Activated naive CD4-positive, alpha-beta T cell treated with anti-CD3 and anti-CD28 coated beads for 36 hours (primary cell): ENCODE measurements around the gene SV2C. TPM values are rescaled to one million over a fixed set of nuclear protein-coding genes. Genes with fewer than 3 reads are reported as not detected.
A peak's percentile ranks its signal among the peaks of the same experiment; 100 is the strongest.
"Not testable (repeated sequence)": the region's sequence is repeated elsewhere in the genome, so short reads cannot be mapped to it uniquely, and the experiment has no call there.

Source experiments
- CTCF ChIA-PET: fragments of 350-600 bp; sonication (Branson Sonifier 250); formaldehyde crosslinking; loops from one replicate; lab custom pipeline; 2021; ENCODE audit warnings: antibody characterized with exemption; lab: Charles Lee
- DNase-seq: peaks from one replicate; pipeline ENCODE4 v3.0.0-alpha.2; 2020
- H3K27ac Mint-ChIP-seq: one replicate; pipeline ENCODE4 v1.8.0; 2021; ENCODE audit warnings: mild to moderate bottlenecking, mixed read lengths
- H3K27me3 Mint-ChIP-seq: one replicate; pipeline ENCODE4 v1.8.0; 2021; ENCODE audit warnings: low read depth, mixed read lengths
- H3K36me3 Mint-ChIP-seq: one replicate; pipeline ENCODE4 v1.8.0; 2021; ENCODE audit warnings: low read depth, mixed read lengths
- H3K4me1 Mint-ChIP-seq: one replicate; pipeline ENCODE4 v1.8.0; 2021; ENCODE audit warnings: low read depth, mixed read lengths
- H3K4me3 Mint-ChIP-seq: one replicate; pipeline ENCODE4 v1.8.0; 2021; ENCODE audit warnings: mild to moderate bottlenecking, moderate library complexity, mixed read lengths
- H3K9me3 Mint-ChIP-seq: one replicate; pipeline ENCODE4 v1.8.0; 2021; ENCODE audit warnings: mixed read lengths
- intact Hi-C: fragments of 100-400 bp; cut with micrococcal nuclease; formaldehyde crosslinking; loops from one replicate; pipeline ENCODE4 v1.15.1; 2023
- total RNA-seq, 2 experiments: library from RNA; stranded (reverse); gene quantifications; one replicate each; pipeline ENCODE4 v1.2.3, GENCODE V29; 2021

SV2C gene
- total RNA-seq, 2 experiments from 2014 or later = not detected

DNA sequence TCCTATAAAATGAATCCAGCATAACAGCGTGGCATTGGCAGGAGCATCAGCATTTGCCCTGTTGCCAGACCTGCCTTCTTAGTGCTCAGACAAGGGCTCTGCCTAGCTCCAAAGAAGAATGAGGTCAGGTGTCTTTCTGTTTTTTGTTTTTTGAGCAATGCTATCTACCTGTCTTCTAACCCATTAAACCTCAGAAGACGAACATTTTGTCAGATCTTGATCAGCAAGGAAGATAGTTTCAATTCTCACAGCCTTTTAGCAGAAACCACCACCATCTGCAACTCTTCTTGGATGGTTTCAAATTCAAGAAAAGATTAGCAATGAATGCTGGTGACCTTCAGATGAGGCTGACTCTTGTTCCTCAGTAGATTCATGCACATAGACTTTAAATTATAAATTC is 216.4 kb downstream of the SV2C start:
- Mint-ChIP-seq H3K27me3 (no peaks in the 10 kb centered on the region), H3K9me3 (no peaks in the 10 kb centered on the region), H3K4me1 (peaks cover 18% of the 10 kb centered on the region), H3K4me3 (no peak overlapping the region), H3K27ac (no peak overlapping the region), H3K36me3 (no peaks in the 10 kb centered on the region)
- CTCF ChIA-PET = no interaction called here
- no peak for DNase-seq
- intact Hi-C loops = no loop called here

DNA sequence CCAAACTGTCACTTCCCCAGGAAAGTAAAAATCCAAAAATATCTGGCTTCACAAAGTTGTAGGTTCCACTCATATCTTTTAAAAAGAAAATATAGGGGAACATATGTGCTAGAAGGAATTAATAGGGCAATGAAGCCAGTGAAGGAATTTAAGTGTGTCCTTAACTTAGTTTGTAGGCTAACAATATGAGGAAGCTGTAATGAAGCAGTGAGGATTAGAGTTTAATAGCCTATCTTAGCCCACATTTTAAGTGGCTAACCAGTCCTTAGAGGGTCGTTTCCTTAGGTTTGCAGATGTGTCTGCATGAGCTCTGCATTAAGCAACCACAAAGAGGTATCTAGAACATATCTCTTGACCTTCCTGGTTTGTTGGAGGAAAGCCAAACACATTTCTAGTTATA is 218.7 kb downstream of the SV2C start:
- H3K36me3 Mint-ChIP-seq, H3K27ac Mint-ChIP-seq, CTCF ChIA-PET, H3K27me3 Mint-ChIP-seq, DNase-seq, intact Hi-C loops, H3K4me3 Mint-ChIP-seq, H3K9me3 Mint-ChIP-seq: not testable (repeated sequence)
- peaks cover 18% of the 10 kb centered on the region for H3K4me1 Mint-ChIP-seq

DNA sequence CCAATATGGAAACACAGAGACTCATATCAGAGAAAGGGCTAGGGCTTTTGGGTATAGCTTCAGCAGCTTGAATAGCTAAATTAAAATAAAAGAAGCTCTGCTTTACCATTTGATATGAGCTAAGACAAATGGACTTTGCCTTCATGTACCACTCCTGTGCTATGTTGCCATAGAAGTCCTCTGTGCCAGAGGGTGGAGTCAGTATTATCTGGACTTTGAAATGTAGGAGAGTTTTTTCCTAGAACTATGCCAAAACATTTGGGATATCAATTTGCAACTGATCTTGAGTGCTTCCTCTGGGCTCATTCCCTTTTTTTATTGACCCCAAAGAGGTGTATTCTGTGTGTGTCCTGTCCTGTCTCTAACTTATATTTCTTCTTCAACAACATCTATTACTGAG is 219.5 kb downstream of the SV2C start:
- H3K36me3 Mint-ChIP-seq, H3K27me3 Mint-ChIP-seq, DNase-seq, H3K27ac Mint-ChIP-seq, H3K4me3 Mint-ChIP-seq, CTCF ChIA-PET, H3K9me3 Mint-ChIP-seq, intact Hi-C loops: not testable (repeated sequence)
- peaks cover 18% of the 10 kb centered on the region for H3K4me1 Mint-ChIP-seq

DNA sequence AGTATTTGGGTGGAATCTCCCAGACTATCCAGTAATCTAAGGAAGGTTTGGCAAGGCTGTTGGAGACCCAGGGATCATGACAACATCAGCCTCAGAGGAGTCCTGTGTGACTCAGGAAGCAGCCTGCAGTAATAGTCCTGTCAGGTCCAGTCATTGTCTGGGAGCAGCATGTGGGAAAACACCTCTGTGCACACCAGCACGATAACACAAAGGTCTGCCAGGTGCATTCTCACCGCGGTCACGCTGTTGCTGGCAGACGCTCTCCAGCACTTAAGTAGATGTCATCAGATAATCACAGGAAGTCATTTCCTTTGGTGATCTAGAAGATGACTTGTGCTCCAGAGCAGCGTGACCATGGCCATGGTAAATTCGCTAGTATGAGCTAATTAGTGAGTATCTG is 220.7 kb downstream of the SV2C start:
- Mint-ChIP-seq H3K36me3 (no peaks in the 10 kb centered on the region), H3K4me1 (peaks cover 18% of the 10 kb centered on the region), H3K27me3 (peaks cover 2% of the 10 kb centered on the region), H3K27ac (no peak overlapping the region), H3K4me3 (no peak overlapping the region), H3K9me3 (no peaks in the 10 kb centered on the region)
- CTCF ChIA-PET = no interaction called here
- peak; percentile 78 for DNase-seq
- intact Hi-C loops = no loop called here

DNA sequence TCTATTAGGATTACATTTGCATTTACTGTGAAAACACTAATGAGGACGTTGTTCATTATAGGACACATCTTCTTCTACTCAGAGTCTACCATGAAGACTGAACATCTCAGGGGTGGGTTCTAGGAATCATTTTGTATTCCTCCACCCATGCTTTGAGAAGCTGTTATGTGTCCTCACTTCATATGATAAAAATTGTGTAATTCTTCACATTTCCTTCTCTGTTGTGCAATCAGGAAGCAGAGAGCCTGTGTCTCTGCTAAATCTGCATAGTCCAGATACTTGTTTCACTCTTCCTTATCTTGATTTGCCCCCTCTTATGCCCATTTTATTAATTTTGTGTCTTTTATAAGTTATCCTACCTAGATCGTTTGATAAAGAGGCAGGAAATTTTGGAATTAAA is 222.1 kb downstream of the SV2C start:
- Mint-ChIP-seq H3K27me3 (peaks cover 2% of the 10 kb centered on the region), H3K9me3 (no peaks in the 10 kb centered on the region), H3K36me3 (no peaks in the 10 kb centered on the region), H3K4me3 (no peak overlapping the region), H3K4me1 (peaks cover 11% of the 10 kb centered on the region), H3K27ac (no peak overlapping the region)
- intact Hi-C loops = no loop called here
- DNase-seq = no peak
- CTCF ChIA-PET = interaction anchor here (0.7 kb wide), 1 partner anchor 97 kb away, joined by 3 read pairs; no protein-coding TSS in a partner anchor

DNA sequence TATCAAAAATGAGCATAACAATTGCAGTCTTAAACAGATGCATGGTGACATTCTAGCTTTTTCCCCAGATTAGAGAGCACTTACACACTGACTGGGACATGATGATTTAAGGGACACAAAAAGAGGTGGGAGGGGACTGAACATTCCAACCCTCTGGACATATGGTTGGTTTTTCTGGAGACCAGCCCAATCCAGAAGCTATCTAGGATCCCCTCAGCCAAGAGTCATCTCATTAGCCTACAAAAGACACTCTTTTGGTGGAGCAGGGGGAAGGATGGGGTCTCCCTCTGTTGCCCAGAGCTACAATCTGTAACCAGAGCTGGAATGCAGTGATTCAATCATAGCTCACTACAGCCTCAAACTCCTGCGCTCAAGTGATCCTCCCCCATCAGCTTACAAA is 222.6 kb downstream of the SV2C start:
- H3K27me3 Mint-ChIP-seq = peaks cover 2% of the 10 kb centered on the region
- DNase-seq = no peak
- no peak overlapping the region for H3K27ac Mint-ChIP-seq
- intact Hi-C loops = no loop called here
- H3K9me3 Mint-ChIP-seq = no peaks in the 10 kb centered on the region
- H3K4me1 Mint-ChIP-seq = peaks cover 11% of the 10 kb centered on the region
- H3K36me3 Mint-ChIP-seq = no peaks in the 10 kb centered on the region
- CTCF ChIA-PET = interaction anchor here (0.7 to 0.9 kb wide), 2 partner anchors 9 to 97 kb away, joined by 3 read pairs; no protein-coding TSS in a partner anchor
- no peak overlapping the region for H3K4me3 Mint-ChIP-seq

DNA sequence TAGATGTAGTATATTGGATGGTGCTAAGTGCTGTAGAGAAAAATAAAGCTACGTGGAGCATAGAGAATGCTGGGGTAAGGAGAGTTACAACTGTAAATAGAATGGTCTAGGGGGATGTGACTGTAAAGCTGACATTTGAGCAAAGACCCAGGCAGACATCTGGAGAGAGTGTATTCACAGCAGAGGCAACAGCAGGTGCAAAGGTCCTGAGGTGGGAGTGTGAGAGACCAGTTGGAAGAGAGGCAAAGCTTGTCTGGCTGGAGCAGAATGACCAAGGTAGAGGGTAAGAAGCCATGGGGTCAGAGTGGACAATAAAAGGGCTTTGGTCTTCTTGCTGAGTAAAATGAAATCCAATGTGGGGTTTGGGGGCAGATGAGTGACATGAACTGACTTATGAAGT is 227.0 kb downstream of the SV2C start:
- H3K27me3 Mint-ChIP-seq = peaks cover 2% of the 10 kb centered on the region
- CTCF ChIA-PET = interaction anchor here (0.5 to 2.3 kb wide), 5 partner anchors 8 to 1582 kb away, joined by 3 to 8 read pairs (median 3); no protein-coding TSS in a partner anchor
- no peaks in the 10 kb centered on the region for H3K36me3 Mint-ChIP-seq
- intact Hi-C loops = no loop called here
- no peak overlapping the region for H3K27ac Mint-ChIP-seq
- H3K4me1 Mint-ChIP-seq = no peaks in the 10 kb centered on the region
- DNase-seq = no peak
- H3K4me3 Mint-ChIP-seq = no peak overlapping the region
- H3K9me3 Mint-ChIP-seq = no peaks in the 10 kb centered on the region

DNA sequence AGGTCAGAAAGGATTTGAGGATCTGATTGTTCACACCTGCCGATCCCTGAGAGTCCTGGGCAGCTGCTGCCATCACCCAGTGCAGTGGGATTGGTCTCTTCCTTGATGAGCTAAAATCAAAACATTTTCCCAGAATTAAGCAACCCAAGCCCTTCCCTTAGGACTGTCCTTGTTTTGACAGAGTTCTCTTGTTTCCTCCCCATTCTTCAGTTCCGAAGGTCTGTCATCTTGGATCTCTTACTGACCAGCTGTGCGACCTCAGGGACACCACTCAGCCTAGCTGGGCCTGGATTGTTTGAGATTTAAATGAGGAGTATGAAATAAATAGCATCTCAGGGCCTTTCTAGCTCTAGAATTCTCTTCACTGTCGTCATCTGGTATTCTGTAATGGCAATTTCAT is 229.6 kb downstream of the SV2C start:
- H3K36me3 Mint-ChIP-seq = no peaks in the 10 kb centered on the region
- intact Hi-C loops = no loop called here
- no peak overlapping the region for H3K27ac Mint-ChIP-seq

DNA sequence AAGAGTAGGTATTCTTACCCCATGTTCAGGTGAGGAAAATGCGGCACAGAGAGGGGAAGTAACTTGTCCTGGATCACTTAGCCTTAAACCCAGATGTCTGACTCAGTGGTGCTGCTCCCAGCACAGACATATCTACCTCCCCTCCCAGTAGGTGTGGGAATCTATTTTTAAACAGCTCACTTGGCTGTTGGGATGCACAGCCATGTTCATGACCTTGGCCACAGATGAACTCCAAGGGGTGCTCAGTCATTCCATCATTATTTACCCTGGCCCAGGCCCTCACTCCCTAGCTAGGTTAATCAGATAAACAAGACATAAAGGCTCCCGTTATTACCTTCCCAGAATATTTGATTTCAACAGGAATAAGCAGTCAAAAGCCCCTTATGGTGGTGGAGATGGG is 231.5 kb downstream of the SV2C start:
- Mint-ChIP-seq H3K4me3 (no peak overlapping the region), H3K27me3 (no peaks in the 10 kb centered on the region), H3K4me1 (no peaks in the 10 kb centered on the region), H3K9me3 (no peaks in the 10 kb centered on the region), H3K27ac (no peak overlapping the region), H3K36me3 (no peaks in the 10 kb centered on the region)
- CTCF ChIA-PET = no interaction called here
- intact Hi-C loops = no loop called here
- no peak for DNase-seq

More for the DNA sequence above, 229.6 kb downstream of the SV2C start:
- Mint-ChIP-seq H3K4me3 (no peak overlapping the region), H3K27me3 (no peaks in the 10 kb centered on the region), H3K9me3 (no peaks in the 10 kb centered on the region), H3K4me1 (no peaks in the 10 kb centered on the region)
- DNase-seq = no peak
- CTCF ChIA-PET = interaction anchor here (0.5 kb wide), 1 partner anchor 461 kb away, joined by 3 read pairs; no protein-coding TSS in a partner anchor

DNA sequence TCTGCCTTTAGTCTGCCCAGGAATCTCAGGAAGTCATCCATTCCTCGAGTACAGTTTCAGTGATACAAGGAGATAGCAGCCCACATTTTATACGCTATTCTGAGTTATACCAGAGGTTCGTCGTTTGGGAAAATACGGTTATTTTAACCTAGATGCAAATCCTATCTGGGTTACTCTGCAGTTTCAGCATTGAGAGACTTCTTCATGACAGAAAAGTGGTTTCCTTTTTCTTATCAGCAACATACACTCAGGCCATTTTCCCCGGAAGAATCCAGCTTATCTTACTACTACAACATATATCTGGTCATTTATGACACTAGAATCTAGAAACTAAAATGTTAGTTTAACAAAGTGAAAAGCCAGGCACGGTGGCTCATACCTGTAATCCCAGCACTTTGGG is 236.5 kb downstream of the SV2C start:
- Mint-ChIP-seq H3K27ac (no peak overlapping the region), H3K4me1 (no peaks in the 10 kb centered on the region), H3K9me3 (peaks cover 12% of the 10 kb centered on the region), H3K36me3 (no peaks in the 10 kb centered on the region), H3K27me3 (no peaks in the 10 kb centered on the region), H3K4me3 (no peak overlapping the region)
- no peak for DNase-seq
- CTCF ChIA-PET = interaction anchor here (0.6 to 0.9 kb wide), 2 partner anchors 11 to 71 kb away, joined by 3 read pairs; no protein-coding TSS in a partner anchor
- intact Hi-C loops = no loop called here

DNA sequence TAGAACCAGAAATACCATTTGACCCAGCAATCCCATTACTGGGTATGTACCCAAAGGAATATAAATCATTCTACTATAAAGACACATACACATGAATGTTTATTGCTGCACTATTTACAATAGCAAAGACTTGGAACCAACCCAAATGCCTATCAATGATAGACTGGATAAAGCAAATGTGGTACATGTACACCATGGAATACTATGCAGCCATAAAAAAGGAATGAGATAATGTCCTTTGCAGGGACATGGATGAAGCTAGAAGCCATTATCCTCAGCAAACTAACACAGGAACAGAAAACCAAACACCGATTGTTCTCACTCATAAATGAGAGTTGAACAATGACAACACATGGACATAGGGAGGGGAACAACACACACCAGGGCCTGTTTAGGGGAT is 240.3 kb downstream of the SV2C start:
- H3K27me3 Mint-ChIP-seq, intact Hi-C loops, H3K4me3 Mint-ChIP-seq, DNase-seq, H3K36me3 Mint-ChIP-seq, H3K27ac Mint-ChIP-seq, CTCF ChIA-PET: not testable (repeated sequence)
- H3K4me1 Mint-ChIP-seq = peaks cover 33% of the 10 kb centered on the region
- H3K9me3 Mint-ChIP-seq = peaks cover 12% of the 10 kb centered on the region

DNA sequence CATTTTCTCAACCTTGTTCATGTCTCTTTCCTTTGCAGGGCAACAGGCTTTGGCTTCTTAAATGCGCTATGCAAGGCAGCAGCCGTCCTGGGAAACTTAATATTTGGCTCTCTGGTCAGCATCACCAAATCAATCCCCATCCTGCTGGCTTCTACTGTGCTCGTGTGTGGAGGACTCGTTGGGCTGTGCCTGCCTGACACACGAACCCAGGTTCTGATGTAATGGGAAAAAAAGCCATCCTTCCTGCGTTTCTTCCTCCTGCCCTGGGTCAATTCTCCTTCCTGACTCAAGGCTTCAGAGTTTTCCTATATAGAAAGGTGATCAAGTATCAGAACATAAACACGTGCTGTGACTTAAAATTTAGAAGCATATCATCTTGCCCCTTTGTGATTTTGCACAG is 242.1 kb downstream of the SV2C start:
- H3K27me3 Mint-ChIP-seq = no peaks in the 10 kb centered on the region
- intact Hi-C loops = no loop called here
- peaks cover 37% of the 10 kb centered on the region for H3K4me1 Mint-ChIP-seq
- H3K9me3 Mint-ChIP-seq = peaks cover 12% of the 10 kb centered on the region
- DNase-seq = no peak
- CTCF ChIA-PET = interaction anchor here (0.6 to 1.5 kb wide), 2 partner anchors 15 to 16 kb away, joined by 3 read pairs; no protein-coding TSS in a partner anchor
- no peak overlapping the region for H3K4me3 Mint-ChIP-seq
- H3K27ac Mint-ChIP-seq = peak overlapping the region; percentile 26
- H3K36me3 Mint-ChIP-seq = no peaks in the 10 kb centered on the region

DNA sequence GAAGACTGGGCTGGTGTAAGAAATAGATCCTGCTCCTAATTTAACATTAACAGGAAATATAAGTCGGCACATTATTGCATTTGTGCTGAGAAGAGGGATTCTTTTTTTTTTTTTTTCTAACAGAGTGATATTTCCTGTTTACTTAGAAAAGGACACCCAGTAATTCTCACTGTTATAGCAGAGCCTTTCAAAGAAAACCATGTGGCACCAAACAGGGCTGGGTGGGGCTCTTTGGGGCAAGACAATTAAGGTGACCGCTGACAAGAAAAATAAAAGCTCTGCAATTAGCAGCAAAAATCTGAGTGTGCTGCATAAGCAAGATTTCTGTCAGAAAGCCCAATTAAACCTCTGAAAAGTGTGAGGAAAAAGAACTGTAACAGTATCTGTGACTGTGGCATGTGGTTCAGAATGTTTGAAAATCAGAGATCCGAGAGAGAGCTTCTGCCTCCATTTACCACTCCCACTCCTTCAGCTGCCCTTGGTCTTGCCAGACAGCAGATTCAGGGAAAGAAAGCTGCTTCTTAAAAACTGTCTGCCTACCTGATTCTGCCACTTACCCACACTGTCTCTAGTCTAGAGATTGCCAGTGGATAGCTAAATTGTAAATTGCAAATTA is 242.8 kb downstream of the SV2C start:
- CTCF ChIA-PET = interaction anchor here (0.6 to 1.5 kb wide), 5 partner anchors 12 to 465 kb away, joined by 3 to 5 read pairs (median 3); no protein-coding TSS in a partner anchor
- H3K27me3 Mint-ChIP-seq = no peaks in the 10 kb centered on the region
- peak overlapping the region; percentile 45 for H3K4me3 Mint-ChIP-seq
- H3K36me3 Mint-ChIP-seq = no peaks in the 10 kb centered on the region
- intact Hi-C loops = loop anchor here (2.0 kb wide), 2 partner anchors 55 to 77 kb away; partner anchors contain the start of gene IQGAP2
- H3K9me3 Mint-ChIP-seq = peaks cover 12% of the 10 kb centered on the region
- peak overlapping the region; percentile 26 for H3K27ac Mint-ChIP-seq
- peak; percentile 34 for DNase-seq
- H3K4me1 Mint-ChIP-seq = peaks cover 43% of the 10 kb centered on the region
